Urinary bladder (tissue), 4 donors: ENCODE measurements around the gene TMEM143. TPM values are rescaled to one million over a fixed set of nuclear protein-coding genes. Genes with fewer than 3 reads are reported as not detected.

ENCODE experiments used
- DNase-seq: peaks from one replicate; pipeline ENCODE4 v3.0.0-alpha.2; 2015; ENCODE audit errors: extremely low spot score
- H3K27ac ChIP-seq: one replicate; pipeline ENCODE4 v1.5.1; 2013; ENCODE audit warnings: low read depth, mild to moderate bottlenecking, moderate library complexity
- H3K36me3 ChIP-seq: one replicate; pipeline ENCODE4 v1.6.1; 2013; ENCODE audit warnings: mild to moderate bottlenecking, moderate library complexity; ENCODE audit not compliant: insufficient read depth
- H3K4me1 ChIP-seq: one replicate; pipeline ENCODE4 v1.6.1; 2013; ENCODE audit warnings: mild to moderate bottlenecking, moderate library complexity; ENCODE audit not compliant: insufficient read depth
- H3K4me3 ChIP-seq: one replicate; pipeline ENCODE4 v1.5.1; 2013; ENCODE audit warnings: low read depth, low read length
- WGBS: extraction: QIAGEN DNeasy Blood & Tissue Kit; methylation state at CpG from one replicate; pipeline ENCODE4 v1.1.7; 2013; 5-methylcytosine and 5-hydroxymethylcytosine counted together
- polyA plus RNA-seq: library from polyadenylated mRNA; stranded (reverse); fragments of 200-250 nt; gene quantifications from one replicate; pipeline ENCODE4 v1.2.3, GENCODE V29; 2013
- total RNA-seq: library from RNA; depleted of rRNA; stranded (reverse); fragments of >200 nt; gene quantifications from one replicate; pipeline ENCODE4 v1.2.3, GENCODE V29; 2014
- donor health status: healthy with polysubstance abuse.
- donor health status: healthy.

TMEM143 gene
- total and polyA plus RNA-seq, 2 donors, result 4.3 to 10.2 TPM

DNA sequence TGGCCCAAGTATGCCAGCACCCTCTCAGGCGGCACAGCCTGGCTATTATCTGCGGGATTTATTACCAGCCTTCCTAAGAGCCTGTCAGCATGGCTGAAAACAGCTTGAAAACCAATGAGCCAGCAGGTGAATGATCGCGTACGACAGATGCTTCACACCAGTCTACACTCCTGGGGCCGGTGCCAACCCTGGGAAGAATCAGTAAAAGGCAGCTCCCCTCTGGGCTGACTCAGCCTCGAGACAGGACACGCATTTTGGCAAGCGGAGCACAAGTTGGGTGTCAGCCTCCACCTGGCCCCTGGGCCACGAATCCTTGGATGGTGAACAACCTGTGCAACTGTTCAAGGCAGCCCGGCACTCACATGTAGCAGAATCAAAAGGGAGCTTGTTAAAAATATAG is 22.7 kb downstream of the TMEM143 start:
- no peaks in the 10 kb centered on the region for H3K4me1 ChIP-seq
- 90% methylated on average over 11 of the region's 11 CpGs for WGBS
- no peak overlapping the region for H3K27ac ChIP-seq
- no peaks in the 10 kb centered on the region for H3K36me3 ChIP-seq
- no peak overlapping the region for H3K4me3 ChIP-seq
- no peak for DNase-seq

DNA sequence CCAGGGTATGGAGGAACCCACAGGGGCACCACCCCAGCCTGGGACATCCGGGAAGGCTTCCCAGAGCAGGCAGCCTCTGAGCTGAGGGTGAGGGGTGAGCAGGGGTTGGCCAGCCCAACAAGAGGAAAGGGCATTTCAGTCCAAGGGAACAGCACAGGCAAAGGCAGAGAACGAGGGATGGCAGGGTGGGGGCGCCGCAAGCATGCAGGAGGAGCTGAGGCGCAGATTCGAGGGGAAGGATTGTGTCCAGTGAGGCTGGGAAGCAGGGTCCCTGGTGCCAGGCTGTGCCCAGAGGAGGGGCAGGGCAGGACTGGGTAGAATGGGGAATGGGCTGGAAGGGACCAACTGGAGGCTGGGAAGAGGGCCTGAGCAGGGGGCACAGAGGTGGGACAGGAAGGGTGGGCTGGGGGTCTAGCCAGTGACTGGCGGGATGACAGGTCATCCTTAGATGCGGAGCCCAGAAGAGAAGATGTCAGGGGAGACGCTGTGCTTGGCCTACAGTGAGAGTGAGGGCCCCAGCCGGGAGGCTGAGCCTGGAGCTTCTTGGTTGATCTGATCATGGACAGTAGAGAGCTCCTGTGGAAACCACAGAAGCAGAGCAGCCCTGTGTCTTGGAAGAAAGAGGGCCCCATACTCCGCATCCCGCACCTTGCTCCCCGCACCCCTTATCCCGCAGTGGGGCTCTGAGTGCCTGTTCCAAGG is 24.8 kb downstream of the TMEM143 start:
- 93% methylated on average over 14 of the region's 14 CpGs for WGBS
- Histone ChIP-seq H3K27ac (no peak overlapping the region), H3K36me3 (no peaks in the 10 kb centered on the region), H3K4me1 (no peaks in the 10 kb centered on the region), H3K4me3 (no peak overlapping the region)
- DNase-seq, result no peak

DNA sequence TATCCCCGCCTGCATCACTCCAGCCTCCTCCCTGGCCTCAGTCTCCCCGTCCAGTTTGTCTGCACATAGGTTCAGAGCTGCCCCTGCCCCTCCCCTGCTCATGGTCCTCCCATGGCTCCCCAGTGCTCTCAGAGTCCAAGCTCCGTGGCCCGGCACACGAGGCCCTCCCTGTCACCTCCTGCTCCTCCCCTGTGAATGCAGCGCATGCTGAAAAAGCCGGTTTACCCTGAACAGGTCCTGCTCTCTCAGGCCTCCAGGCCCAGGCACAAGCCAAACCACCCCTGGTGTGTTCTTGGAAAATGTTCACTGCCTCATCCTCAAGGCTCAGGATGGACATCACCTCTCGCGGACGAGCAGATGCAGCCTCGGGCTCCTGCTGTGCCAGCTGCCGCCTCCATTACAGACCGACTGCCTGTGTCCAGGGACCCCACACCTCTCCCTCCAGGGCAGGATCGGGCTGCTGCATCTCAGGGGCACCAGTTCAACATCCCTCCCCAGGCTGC is 25.4 kb downstream of the TMEM143 start:
- no peaks in the 10 kb centered on the region for H3K4me1 ChIP-seq
- H3K4me3 ChIP-seq, result no peak overlapping the region
- WGBS, result 93% methylated on average over 14 of the region's 14 CpGs
- DNase-seq, result no peak
- H3K27ac ChIP-seq, result no peak overlapping the region
- H3K36me3 ChIP-seq, result no peaks in the 10 kb centered on the region

DNA sequence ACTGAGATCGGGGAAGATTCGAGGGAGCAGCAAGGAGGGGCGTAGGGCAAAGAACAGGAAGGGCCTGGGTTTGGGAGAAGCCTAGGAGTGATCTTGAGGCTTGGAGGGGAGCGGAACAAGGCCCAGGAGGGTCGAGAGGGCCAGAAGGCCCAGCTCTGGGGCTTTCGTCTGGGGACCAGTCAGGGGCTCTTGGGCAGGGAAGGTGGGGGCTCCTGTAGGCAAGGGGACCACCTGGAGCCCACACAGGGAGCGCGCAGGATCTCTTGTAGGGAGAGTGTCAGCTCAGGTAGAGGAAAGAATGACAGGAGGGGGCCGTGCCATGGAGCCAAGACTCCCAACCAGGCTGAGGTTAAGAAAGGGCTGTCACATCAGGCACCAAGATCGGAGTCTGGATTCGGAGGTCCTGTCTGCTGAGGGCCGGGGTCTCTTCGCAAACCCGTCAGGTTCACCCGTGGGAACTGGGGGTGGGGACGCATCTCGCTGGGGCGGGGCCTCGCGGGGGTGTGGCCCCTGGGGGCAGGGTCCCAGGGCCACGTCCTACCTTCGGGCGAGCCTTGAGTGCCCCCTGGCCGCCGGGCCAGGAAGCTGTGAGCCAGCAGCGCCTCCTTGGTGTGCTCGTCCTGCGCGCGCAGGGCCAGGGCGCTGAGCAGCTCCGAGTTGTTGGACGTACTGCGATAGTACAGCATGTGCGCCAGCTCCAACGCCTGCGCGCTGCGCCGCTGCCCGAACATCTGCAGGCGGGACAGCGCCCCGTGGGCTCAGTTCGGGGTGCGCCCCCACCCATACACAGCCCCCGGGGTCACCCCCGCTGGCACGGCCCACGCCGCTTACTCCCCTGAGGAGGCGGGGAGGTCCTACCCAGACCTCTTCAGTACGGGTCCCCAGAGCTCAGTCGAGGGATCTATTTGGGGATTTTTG is 30.0 kb downstream of the TMEM143 start:
- WGBS, result 5% methylated on average over 54 of the region's 54 CpGs
- DNase-seq, result no peak
- Histone ChIP-seq H3K27ac (peak overlapping the region; percentile 69), H3K4me3 (peak overlapping the region; percentile 27), H3K4me1 (no peaks in the 10 kb centered on the region), H3K36me3 (no peaks in the 10 kb centered on the region)

DNA sequence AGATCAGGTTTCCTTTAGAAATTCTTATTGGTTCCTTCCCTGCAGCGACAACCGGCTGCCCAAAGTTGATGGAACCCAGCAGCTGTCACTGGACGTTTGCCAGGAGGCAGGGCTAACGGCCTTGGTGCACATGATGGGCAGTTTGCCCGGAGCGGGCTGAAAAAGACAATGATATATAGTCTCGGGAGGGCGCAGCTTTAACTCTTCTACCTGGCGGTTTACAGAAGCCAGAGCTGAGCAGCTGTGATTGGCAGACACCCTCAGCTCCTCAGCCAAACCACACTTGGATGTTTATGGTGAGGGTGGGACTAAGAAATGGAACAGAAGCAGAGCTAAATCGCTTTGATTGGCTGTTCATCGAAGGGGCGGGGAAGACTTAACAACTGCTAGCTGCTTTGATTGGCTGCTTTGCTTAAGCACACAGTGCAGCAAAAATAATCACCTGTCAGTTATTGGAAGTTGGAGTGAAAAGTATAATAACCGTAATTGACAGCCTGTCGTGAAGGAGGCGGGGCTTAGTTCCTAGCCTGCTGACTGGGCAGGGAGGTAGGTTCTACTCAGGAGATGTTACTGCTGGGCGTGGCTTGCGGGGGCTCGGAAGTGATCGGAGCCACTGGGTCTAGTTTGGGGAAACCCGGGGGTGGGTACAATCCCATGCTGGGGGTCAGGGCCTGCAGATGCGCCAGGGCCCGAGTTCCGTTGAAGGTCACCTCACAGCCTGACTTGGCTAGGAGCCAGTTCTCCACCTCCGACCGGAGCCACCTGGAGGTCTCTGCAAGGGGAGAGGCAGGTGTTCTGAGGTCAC is 30.9 kb downstream of the TMEM143 start:
- Histone ChIP-seq H3K27ac (peak overlapping the region; percentile 69), H3K36me3 (no peaks in the 10 kb centered on the region), H3K4me1 (no peaks in the 10 kb centered on the region), H3K4me3 (peak overlapping the region; percentile 27)
- WGBS, result 1% methylated on average over 25 of the region's 25 CpGs
- peak; percentile 91 for DNase-seq

DNA sequence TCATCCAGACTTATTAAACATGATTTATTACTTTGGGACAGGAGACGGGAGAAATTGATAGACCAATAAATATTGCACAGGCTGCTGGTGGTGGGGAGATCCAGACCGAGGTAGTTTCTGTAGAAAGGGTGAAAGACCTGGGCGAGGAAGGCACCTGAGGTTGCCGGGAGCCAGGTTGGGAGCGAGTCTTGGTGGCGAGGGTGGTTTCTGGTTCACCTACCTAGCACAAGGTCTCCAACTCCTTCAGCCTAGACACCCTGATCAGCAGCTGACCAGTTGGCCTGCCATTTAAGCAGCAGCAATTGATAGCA is 31.4 kb downstream of the TMEM143 start:
- Histone ChIP-seq H3K27ac (no peak overlapping the region), H3K4me1 (no peaks in the 10 kb centered on the region), H3K4me3 (no peak overlapping the region), H3K36me3 (no peaks in the 10 kb centered on the region)
- 35% methylated on average over 6 of the region's 6 CpGs for WGBS
- DNase-seq, result no peak

DNA sequence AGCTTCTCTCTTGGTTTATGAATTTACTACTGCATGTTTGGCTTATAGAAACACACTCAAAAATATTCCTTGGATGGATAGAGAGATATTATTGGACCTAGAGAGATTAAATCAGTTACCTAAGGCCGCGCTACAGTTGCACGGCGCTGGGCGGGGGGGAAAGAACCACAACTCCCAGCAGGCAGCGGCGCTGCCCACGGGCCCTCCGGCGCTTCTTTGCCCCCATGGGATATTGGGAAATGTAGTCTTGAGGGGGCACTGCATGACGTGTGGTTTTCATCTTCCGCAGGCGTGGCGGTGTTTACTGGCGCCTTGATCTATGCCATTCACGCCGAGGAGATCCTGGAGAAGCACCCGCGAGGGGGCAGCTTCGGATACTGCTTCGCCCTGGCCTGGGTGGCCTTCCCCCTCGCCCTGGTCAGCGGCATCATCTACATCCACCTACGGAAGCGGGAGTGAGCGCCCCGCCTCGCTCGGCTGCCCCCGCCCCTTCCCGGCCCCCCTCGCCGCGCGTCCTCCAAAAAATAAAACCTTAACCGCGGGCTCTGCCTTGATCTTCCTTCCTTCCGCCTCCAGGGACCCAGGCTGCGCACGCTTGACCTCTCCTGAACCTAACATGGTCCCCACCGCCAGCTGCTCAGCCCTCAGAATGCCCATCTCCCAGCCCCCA is 33.6 kb downstream of the TMEM143 start:
- no peaks in the 10 kb centered on the region for H3K36me3 ChIP-seq
- DNase-seq, result no peak
- H3K4me1 ChIP-seq, result peaks cover 3% of the 10 kb centered on the region
- peak overlapping the region; percentile 27 for H3K4me3 ChIP-seq
- WGBS, result 46% methylated on average over 41 of the region's 41 CpGs
- peak overlapping the region; percentile 30 for H3K27ac ChIP-seq

DNA sequence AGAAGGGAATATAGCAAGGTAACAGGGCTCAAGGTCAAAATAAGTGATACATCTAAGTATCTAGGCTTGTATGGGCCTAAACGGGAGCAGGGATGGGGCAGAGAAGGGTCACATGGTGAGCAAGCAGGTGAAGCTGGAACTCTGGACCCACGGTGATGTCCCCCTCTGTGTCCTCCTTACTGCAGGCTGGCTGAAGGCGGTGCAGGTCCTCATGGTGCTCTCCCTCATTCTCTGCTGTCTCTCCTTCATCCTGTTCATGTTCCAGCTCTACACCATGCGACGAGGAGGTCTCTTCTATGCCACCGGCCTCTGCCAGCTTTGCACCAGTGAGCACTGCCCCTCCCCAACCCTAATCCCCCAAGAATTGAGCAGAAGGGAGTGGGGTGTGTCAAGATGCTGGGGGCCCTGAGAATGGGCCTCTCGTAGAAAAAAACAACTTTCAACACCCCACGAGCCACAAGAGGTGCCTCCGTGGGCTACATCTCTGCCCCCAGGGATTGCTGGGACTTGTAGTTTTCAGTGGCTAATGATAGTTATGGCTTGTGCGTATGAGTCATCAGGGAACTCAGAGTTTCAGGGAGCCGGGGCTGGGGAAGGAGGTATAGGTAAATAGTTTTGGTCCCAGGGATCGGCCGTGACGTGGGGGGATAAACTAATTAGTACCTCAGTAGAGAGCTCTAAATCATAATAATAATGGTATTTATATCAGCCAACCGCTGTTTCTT is 34.4 kb downstream of the TMEM143 start:
- peak overlapping the region; percentile 11 for H3K27ac ChIP-seq
- no peak for DNase-seq
- H3K36me3 ChIP-seq, result no peaks in the 10 kb centered on the region
- peaks cover 3% of the 10 kb centered on the region for H3K4me1 ChIP-seq
- no peak overlapping the region for H3K4me3 ChIP-seq
- 65% methylated on average over 15 of the region's 15 CpGs for WGBS

DNA sequence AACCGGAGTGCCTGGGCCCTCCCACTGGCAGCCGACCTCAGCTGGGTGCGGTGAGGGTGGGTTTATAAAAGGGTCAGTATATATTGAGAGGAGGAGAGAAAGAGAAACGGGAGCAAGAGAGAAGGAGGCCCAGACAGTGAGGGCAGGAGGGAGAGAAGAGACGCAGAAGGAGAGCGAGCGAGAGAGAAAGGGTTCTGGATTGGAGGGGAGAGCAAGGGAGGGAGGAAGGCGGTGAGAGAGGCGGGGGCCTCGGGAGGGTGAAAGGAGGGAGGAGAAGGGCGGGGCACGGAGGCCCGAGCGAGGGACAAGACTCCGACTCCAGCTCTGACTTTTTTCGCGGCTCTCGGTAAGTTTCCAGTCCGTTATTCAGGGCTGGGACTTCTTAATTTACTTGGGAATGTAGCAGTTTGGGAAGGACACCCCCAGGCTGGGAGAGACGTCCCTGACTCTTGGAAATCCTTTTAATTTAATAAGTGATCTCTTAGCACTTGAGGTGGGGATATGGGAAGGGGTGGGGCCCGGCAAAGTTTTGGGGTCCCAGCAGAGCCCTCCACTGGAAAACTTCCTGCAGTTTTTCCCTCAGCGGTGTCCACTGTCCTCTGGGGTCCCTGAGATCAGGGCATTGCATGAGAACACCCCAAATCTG is 38.4 kb downstream of the TMEM143 start, which contains the start of gene EMP3:
TSS of gene EMP3 (plus strand) at position 288 of the 646 bp plus-strand sequence. CDS start 1,293 bp downstream, outside the sequence.
- Histone ChIP-seq H3K4me1 (peaks cover 3% of the 10 kb centered on the region), H3K36me3 (no peaks in the 10 kb centered on the region), H3K4me3 (peak within 1 kb of the TSS; percentile 47), H3K27ac (peak within 1 kb of the TSS; percentile 83)
- peak; percentile 83 for DNase-seq
- WGBS, result 1% methylated on average over 22 of the region's 22 CpGs

DNA sequence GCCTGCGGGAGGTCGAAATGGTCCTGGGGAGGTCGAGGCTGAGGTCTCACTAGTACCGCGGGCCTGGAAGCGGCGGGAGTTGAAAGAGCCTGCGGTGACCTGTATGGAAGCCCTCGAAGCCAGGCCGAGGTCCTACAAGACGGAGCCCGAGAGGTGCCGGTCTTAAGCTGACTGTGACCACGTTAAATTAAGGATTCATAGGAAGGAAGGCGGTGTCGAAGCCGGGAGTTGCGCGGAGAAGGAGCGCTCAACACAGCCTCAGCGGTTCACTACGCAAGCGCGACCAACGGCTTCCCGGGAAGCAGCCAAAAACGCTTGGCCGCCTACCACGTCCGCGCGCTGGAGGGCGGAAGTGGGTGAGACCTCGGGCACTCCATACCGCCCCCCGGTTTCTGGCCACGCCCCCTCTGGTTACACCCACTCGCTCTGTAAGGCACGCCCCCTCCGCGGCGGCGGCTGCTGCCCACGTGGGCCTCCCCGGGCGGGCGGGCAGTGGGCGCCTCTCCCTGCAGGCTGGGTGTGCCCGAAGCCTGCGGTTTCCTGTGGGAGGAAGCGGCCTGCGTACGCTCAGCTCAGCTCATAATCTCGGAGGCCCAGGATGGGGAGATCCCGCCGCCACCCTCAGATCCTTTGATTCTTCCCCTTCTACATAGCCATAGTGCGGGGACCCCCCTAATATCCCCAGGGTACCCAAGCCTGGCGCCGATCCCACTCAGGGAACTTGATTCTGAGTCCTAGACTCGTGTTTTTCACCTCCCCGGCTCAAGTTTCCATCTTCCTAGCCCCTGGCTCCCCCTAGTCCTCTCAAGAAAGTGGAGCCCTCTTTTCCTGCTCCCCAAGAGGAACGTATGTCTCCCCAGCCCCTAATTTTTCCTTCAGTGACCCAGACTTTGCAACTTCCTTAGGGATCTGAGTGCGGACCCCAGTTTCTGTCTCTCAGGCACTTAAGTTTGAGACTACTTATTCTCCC is 41.8 kb downstream of the TMEM143 start:
- 2% methylated on average over 63 of the region's 63 CpGs for WGBS
- H3K4me3 ChIP-seq, result peak overlapping the region; percentile 40
- H3K27ac ChIP-seq, result peak overlapping the region; percentile 94
- peaks cover 3% of the 10 kb centered on the region for H3K4me1 ChIP-seq
- DNase-seq, result peak; percentile 93
- H3K36me3 ChIP-seq, result no peaks in the 10 kb centered on the region

DNA sequence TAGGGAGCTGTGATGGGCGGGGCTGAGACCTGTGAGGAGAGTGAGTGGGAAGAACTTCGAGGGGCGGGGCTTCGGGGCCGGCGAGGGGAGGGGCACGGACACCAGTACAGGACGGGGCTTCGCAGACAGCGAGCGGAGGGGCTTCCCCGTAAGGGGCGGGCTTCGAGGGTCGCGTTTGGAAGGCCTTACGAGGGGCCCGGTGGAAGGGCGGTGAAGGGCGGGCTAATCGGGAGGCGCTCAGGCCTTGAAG is 42.4 kb downstream of the TMEM143 start:
- DNase-seq, result peak; percentile 89
- H3K4me1 ChIP-seq, result no peaks in the 10 kb centered on the region
- 1% methylated on average over 22 of the region's 22 CpGs for WGBS
- H3K36me3 ChIP-seq, result no peaks in the 10 kb centered on the region
- peak overlapping the region; percentile 40 for H3K4me3 ChIP-seq
- H3K27ac ChIP-seq, result peak overlapping the region; percentile 81
